ENCODE results near the gene ATP5ME.

ATP5ME gene

GRCh38 chr4:632196-632790 lies 41.8 kb downstream of the ATP5ME start:
- DNase-seq = no peak

- no peak for DNase-seq
Observed at GRCh38 chr4:630656-631055, 43.4 kb downstream of the ATP5ME start.

- DNase-seq = no peak
Observed at GRCh38 chr4:629915-630641, 44.0 kb downstream of the ATP5ME start.

GRCh38 chr4:629636-629914 lies 44.5 kb downstream of the ATP5ME start:
- DNase-seq = no peak

- DNase-seq = no peak
Observed at GRCh38 chr4:628821-629635, 45.0 kb downstream of the ATP5ME start.

- no peak for DNase-seq
Observed at GRCh38 chr4:628311-628741, 45.8 kb downstream of the ATP5ME start.

GRCh38 chr4:627347-628125 lies 46.5 kb downstream of the ATP5ME start:
- DNase-seq = no peak

- no peak for DNase-seq
Observed at GRCh38 chr4:626201-627091, 47.6 kb downstream of the ATP5ME start.

GRCh38 chr4:625631-626161 lies 48.4 kb downstream of the ATP5ME start:
- no peak for DNase-seq

GRCh38 chr4:624705-625590 lies 49.1 kb downstream of the ATP5ME start, which contains the start of gene PDE6B:
TSS of gene PDE6B (plus strand) at chr4:625573. CDS start at chr4:625627, 54 bp downstream.
- DNase-seq = no peak

- DNase-seq = no peak
Observed at GRCh38 chr4:623914-624566, 50.0 kb downstream of the ATP5ME start.

GRCh38 chr4:622996-623913 lies 50.8 kb downstream of the ATP5ME start:
- DNase-seq = no peak
